OCI-LY1 (cell line): Measurements from ENCODE around the gene ERN1.

Experiments used
- H2AFZ ChIP-seq: fragments of 200-600 bp; sonication (generic), shearing (Covaris generic); 2 replicates; pipeline ENCODE4 v1.6.0; 2014; ENCODE audit warnings: antibody characterized with exemption, mild to moderate bottlenecking, low read length
- H3F3A ChIP-seq: fragments of 200-600 bp; sonication (generic), shearing (Covaris generic); 2 replicates; pipeline ENCODE4 v1.6.0; 2014; ENCODE audit warnings: mild to moderate bottlenecking, antibody characterized with exemption, low read length, moderate library complexity; ENCODE audit not compliant: insufficient read depth
- H3K27ac ChIP-seq: fragments of 200-600 bp; sonication (generic); 2 replicates; pipeline ENCODE4 v1.5.1; 2014; ENCODE audit warnings: low read length, mixed run types, mild to moderate bottlenecking, low read depth; ENCODE audit not compliant: poor library complexity, severe bottlenecking
- H3K27me3 ChIP-seq: fragments of 200-600 bp; sonication (generic); 2 replicates; pipeline ENCODE4 v1.6.0; 2014; ENCODE audit warnings: antibody characterized with exemption, mild to moderate bottlenecking, low read length, moderate library complexity; ENCODE audit not compliant: insufficient read depth
- H3K36me3 ChIP-seq: fragments of 200-600 bp; sonication (generic); 2 replicates; pipeline ENCODE4 v1.6.1; 2014; ENCODE audit warnings: mild to moderate bottlenecking, antibody characterized with exemption, low read length, moderate library complexity, mixed read lengths; ENCODE audit not compliant: insufficient read depth
- H3K4me1 ChIP-seq: fragments of 200-600 bp; sonication (generic); 2 replicates; pipeline ENCODE4 v1.5.1; 2014; ENCODE audit warnings: mild to moderate bottlenecking, low read length, moderate library complexity; ENCODE audit not compliant: insufficient read depth, severe bottlenecking
- H3K4me2 ChIP-seq: fragments of 200-600 bp; sonication (generic), shearing (Covaris generic); 2 replicates; pipeline ENCODE4 v1.6.1; 2014; ENCODE audit warnings: low read length
- H3K4me3 ChIP-seq: fragments of 200-600 bp; sonication (generic); 2 replicates; pipeline ENCODE4 v1.5.1; 2014; ENCODE audit warnings: low read length, low read depth, mild to moderate bottlenecking, mixed read lengths; ENCODE audit not compliant: poor library complexity, severe bottlenecking
- H3K79me2 ChIP-seq: fragments of 200-600 bp; shearing (Covaris generic); 2 replicates; pipeline ENCODE4 v1.6.1; 2016; ENCODE audit warnings: mixed run types, low read length, mixed read lengths; ENCODE audit not compliant: insufficient read depth
- H3K9ac ChIP-seq: fragments of 200-600 bp; sonication (generic), shearing (Covaris generic); 2 replicates; pipeline ENCODE4 v1.6.1; 2014; ENCODE audit warnings: mild to moderate bottlenecking, low read length, mixed read lengths
- H3K9me2 ChIP-seq: fragments of 200-600 bp; sonication (generic), shearing (Covaris generic); 2 replicates; pipeline ENCODE4 v1.6.1; 2014; ENCODE audit warnings: low read depth, mild to moderate bottlenecking, low read length, mixed read lengths
- H3K9me3 ChIP-seq: fragments of 200-600 bp; shearing (Covaris generic); 2 replicates; pipeline ENCODE4 v1.6.1; 2014; ENCODE audit warnings: low read length, mixed read lengths
- H4K20me1 ChIP-seq: fragments of 200-600 bp; sonication (generic), shearing (Covaris generic); 2 replicates; pipeline ENCODE4 v1.6.0; 2016; ENCODE audit warnings: mild to moderate bottlenecking, low read length; ENCODE audit not compliant: insufficient read depth
- EZH2 ChIP-seq: fragments of 200-600 bp; sonication (generic), shearing (Covaris generic); IDR thresholded peaks from 2 replicates; pipeline ENCODE4 v1.8.0; 2017; ENCODE audit warnings: borderline replicate concordance, mixed run types, mild to moderate bottlenecking, antibody characterized with exemption, low read length, moderate library complexity, mixed read lengths
- TF ChIP-seq, protein P1 (sequence below): fragments of 200-600 bp; sonication (generic), shearing (Covaris generic); IDR thresholded peaks from 2 replicates; pipeline ENCODE4 v1.5.1; 2017; ENCODE audit warnings: mild to moderate bottlenecking, antibody characterized with exemption, low read length, moderate library complexity, mixed read lengths

The ERN1 gene

DNA sequence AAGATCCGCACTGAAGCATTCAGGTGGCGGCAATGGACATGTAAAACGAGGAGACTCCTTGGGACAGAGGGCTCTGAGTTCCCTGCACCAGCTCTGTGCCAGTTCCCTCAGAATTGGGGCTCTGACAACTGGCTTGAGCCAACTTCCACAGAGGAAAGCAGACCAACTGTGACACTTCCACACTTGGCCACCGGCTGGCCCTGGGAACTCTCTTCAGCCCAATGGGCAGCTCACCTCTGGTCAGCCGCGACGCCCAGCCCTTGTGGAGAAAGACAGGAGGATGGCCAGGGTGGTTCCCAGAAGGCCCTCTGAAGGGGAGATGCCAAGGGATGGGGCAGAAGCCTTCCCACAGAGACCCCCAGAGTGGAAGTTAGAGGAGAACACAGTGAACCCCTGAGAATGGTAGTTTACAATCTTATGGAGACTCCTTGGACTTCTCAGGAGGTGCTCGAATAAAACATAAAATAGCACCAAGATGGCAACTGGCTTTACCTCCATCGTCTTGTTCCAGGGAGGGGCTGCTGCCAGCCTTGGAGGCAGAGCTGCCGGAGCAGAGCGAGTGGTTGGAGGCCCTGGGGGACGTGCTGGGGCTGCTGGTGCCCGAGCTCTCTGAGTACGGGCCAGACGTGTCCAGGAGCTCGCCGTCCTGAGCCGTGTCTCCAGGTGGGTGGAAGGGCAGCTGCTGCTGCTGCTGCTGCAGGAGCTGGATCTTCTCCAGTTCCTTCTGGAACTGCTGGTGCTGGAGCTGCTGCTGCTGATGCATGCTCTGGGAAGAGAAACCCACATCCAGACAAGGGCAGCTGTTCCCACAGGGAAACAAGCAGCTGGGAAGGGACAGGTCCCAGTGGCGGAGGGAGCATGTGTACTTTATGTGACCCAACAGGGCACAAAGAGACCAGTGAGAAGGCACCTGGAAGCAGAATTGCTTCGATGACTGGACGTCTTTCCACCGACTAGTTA, 74.5 kb downstream of the ERN1 start:
- peaks cover 23% of the 10 kb centered on the region for H3K4me1 ChIP-seq
- no peaks in the 10 kb centered on the region for H3K9me3 ChIP-seq
- no peaks in the 10 kb centered on the region for H3K9me2 ChIP-seq
- H2AFZ ChIP-seq, result no peak overlapping the region
- no peaks in the 10 kb centered on the region for H3K79me2 ChIP-seq
- H3F3A ChIP-seq, result no peaks in the 10 kb centered on the region
- H3K9ac ChIP-seq, result no peak overlapping the region
- no peaks in the 10 kb centered on the region for H4K20me1 ChIP-seq
- H3K27ac ChIP-seq, result no peak overlapping the region
- TF ChIP-seq, protein P1, sequence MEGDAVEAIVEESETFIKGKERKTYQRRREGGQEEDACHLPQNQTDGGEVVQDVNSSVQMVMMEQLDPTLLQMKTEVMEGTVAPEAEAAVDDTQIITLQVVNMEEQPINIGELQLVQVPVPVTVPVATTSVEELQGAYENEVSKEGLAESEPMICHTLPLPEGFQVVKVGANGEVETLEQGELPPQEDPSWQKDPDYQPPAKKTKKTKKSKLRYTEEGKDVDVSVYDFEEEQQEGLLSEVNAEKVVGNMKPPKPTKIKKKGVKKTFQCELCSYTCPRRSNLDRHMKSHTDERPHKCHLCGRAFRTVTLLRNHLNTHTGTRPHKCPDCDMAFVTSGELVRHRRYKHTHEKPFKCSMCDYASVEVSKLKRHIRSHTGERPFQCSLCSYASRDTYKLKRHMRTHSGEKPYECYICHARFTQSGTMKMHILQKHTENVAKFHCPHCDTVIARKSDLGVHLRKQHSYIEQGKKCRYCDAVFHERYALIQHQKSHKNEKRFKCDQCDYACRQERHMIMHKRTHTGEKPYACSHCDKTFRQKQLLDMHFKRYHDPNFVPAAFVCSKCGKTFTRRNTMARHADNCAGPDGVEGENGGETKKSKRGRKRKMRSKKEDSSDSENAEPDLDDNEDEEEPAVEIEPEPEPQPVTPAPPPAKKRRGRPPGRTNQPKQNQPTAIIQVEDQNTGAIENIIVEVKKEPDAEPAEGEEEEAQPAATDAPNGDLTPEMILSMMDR, result no peak
- TF ChIP-seq EZH2, result no peak
- no peak overlapping the region for H3K4me3 ChIP-seq
- H3K27me3 ChIP-seq, result no peaks in the 10 kb centered on the region
- peak overlapping the region; percentile 48; the same call in 1 of the 2 replicates for H3K4me2 ChIP-seq
- no peaks in the 10 kb centered on the region for H3K36me3 ChIP-seq

DNA sequence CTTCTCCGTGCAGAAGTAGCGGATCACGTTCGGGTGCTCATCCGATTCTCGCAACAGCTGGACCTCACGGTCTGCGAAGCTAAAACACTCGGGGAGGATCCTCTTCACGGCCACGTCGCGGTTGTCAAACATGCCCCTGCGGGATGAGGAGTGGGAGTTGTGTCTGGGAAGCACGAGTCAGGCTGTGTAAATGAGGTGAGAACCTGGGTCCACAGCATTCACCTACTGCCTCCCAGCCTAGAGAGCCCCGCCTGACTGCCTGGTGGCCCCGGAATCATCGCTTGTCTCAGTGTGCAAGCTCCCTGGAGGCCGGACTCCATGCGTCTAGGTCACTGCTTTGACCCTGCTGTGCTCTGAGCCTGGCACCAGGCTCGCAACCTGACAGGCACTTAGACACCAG, 75.6 kb downstream of the ERN1 start:
- no peaks in the 10 kb centered on the region for H3K36me3 ChIP-seq
- H3K4me1 ChIP-seq, result peaks cover 21% of the 10 kb centered on the region
- no peaks in the 10 kb centered on the region for H3K9me2 ChIP-seq
- H3F3A ChIP-seq, result no peaks in the 10 kb centered on the region
- no peaks in the 10 kb centered on the region for H4K20me1 ChIP-seq
- H3K4me3 ChIP-seq, result no peak overlapping the region
- no peaks in the 10 kb centered on the region for H3K27me3 ChIP-seq
- H3K79me2 ChIP-seq, result no peaks in the 10 kb centered on the region
- H3K9me3 ChIP-seq, result no peaks in the 10 kb centered on the region
- no peak overlapping the region for H3K4me2 ChIP-seq
- H3K9ac ChIP-seq, result no peak overlapping the region
- no peak overlapping the region for H2AFZ ChIP-seq
- H3K27ac ChIP-seq, result no peak overlapping the region
- TF ChIP-seq EZH2, result no peak

DNA sequence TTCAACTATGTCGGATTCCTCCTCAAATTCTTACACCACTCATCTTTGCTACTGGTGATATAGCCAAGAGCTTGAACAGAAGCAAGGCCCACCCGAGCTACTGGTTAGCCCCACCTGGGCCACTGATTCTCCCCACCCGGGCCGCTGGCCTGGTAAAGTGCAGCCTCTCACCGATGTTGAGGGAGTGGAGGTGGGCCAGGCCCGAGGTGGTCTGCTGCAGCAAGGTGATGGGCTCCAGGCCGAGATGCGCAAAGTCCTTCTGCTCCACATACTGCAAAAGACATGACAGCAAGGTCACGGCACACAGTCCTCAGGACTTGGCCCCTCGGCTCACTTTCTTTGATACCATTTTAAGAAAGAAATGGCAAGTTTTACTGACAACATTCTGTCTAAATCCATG, 76.8 kb downstream of the ERN1 start:
- Histone ChIP-seq H3K27ac (no peak overlapping the region), H3K4me3 (no peak overlapping the region), H3F3A (no peaks in the 10 kb centered on the region), H3K9ac (no peak overlapping the region), H3K4me1 (peaks cover 14% of the 10 kb centered on the region), H3K9me3 (no peaks in the 10 kb centered on the region), H3K4me2 (no peak overlapping the region), H2AFZ (no peak overlapping the region), H3K79me2 (no peaks in the 10 kb centered on the region), H3K27me3 (no peaks in the 10 kb centered on the region), H3K36me3 (no peaks in the 10 kb centered on the region), H4K20me1 (no peaks in the 10 kb centered on the region), H3K9me2 (no peaks in the 10 kb centered on the region)
- TF ChIP-seq, protein P1, result no peak
- no peak for TF ChIP-seq EZH2

DNA sequence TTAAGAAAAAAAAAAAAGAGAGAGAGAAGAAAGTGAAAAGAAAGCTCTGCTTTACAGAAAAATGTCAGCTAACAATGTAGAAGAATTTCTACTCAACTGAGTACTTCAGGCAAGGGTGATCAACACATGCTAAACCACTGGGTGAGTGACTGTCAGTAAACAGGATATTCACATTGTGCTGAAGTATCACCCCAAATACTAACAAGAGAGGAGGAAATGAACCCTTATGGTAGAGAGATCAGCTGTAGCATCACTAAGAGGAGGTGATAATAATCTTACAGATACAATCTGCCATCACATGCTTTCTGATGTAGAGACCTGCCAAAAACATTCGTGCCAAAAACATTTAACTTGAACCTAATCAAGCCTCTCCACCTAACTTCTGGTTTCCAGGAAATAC, 78.8 kb downstream of the ERN1 start:
- no peaks in the 10 kb centered on the region for H3K9me3 ChIP-seq
- H3K27ac ChIP-seq, result no peak overlapping the region
- H4K20me1 ChIP-seq, result no peaks in the 10 kb centered on the region
- H3K4me2 ChIP-seq, result no peak overlapping the region
- H3K4me1 ChIP-seq, result peaks cover 4% of the 10 kb centered on the region
- no peak overlapping the region for H2AFZ ChIP-seq
- no peaks in the 10 kb centered on the region for H3K36me3 ChIP-seq
- H3K79me2 ChIP-seq, result no peaks in the 10 kb centered on the region
- no peak overlapping the region for H3K4me3 ChIP-seq
- no peak overlapping the region for H3K9ac ChIP-seq
- no peaks in the 10 kb centered on the region for H3F3A ChIP-seq
- no peaks in the 10 kb centered on the region for H3K9me2 ChIP-seq
- TF ChIP-seq, protein P1, result no peak
- TF ChIP-seq EZH2, result no peak
- no peaks in the 10 kb centered on the region for H3K27me3 ChIP-seq
